ENCODE measurements around the gene TMEM201. TPM values are rescaled to one million over a fixed set of nuclear protein-coding genes. Genes with fewer than 3 reads are reported as not detected.

TMEM201 gene
- total RNA-seq, 2 experiments from 2014 or later = 7.5 to 21.9 TPM

DNA sequence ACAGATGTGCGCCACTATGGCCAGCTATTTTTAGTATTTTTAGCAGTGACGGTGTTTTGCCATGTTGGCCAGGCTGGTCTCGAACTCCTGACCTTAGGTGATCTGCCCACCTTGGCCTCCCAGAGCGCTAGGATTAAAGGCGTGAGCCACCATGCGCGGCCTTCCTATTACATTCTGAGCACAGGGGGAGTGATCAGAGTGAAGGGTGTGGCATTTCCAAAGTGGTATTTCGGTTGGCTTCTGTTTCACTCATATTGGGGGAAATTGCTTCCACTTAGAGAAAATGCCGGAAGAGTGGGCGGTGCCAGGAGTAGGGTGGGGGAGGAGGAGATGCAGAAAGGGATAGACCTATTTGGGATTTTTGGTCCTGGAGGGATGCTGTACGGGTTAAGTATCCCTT lies 67.1 kb downstream of the TMEM201 start:
- no peak for TF ChIP-seq EZH2phosphoT487 (IDR thresholded peaks at IDR 0.05; ENCODE audit: borderline replicate concordance, low read depth, low read length)
- TF ChIP-seq, protein P1, sequence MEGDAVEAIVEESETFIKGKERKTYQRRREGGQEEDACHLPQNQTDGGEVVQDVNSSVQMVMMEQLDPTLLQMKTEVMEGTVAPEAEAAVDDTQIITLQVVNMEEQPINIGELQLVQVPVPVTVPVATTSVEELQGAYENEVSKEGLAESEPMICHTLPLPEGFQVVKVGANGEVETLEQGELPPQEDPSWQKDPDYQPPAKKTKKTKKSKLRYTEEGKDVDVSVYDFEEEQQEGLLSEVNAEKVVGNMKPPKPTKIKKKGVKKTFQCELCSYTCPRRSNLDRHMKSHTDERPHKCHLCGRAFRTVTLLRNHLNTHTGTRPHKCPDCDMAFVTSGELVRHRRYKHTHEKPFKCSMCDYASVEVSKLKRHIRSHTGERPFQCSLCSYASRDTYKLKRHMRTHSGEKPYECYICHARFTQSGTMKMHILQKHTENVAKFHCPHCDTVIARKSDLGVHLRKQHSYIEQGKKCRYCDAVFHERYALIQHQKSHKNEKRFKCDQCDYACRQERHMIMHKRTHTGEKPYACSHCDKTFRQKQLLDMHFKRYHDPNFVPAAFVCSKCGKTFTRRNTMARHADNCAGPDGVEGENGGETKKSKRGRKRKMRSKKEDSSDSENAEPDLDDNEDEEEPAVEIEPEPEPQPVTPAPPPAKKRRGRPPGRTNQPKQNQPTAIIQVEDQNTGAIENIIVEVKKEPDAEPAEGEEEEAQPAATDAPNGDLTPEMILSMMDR (conservative IDR thresholded peaks at IDR 0.05; ENCODE audit: low read length) = no peak
- Histone ChIP-seq H3K27ac (ENCODE audit: low read depth, low read length, poor library complexity, severe bottlenecking) (no peak overlapping the region), H3K36me3 (ENCODE audit: insufficient read depth, low read length) (no peaks in the 10 kb centered on the region), H3K4me1 (ENCODE audit: insufficient read depth, low read length, poor library complexity, severe bottlenecking) (peaks cover 50% of the 10 kb centered on the region), H4K20me1 (ENCODE audit: insufficient read depth, low read length) (no peaks in the 10 kb centered on the region), H2AFZ (ENCODE audit: low read length) (no peak overlapping the region), H3K9me3 (ENCODE audit: low read length) (no peaks in the 10 kb centered on the region), H3K79me2 (ENCODE audit: insufficient read depth, low read depth, low read length) (no peaks in the 10 kb centered on the region), H3K4me2 (ENCODE audit: low read length) (no peak overlapping the region), H3K4me3 (ENCODE audit: low read depth, low read length, poor library complexity, severe bottlenecking) (no peak overlapping the region), H3K9me2 (ENCODE audit: insufficient read depth, low read length) (no peaks in the 10 kb centered on the region)
- POLR2A ChIA-PET = interaction anchor here (0.6 to 1.7 kb wide), 4 partner anchors 27 to 786 kb away, joined by 3 to 7 read pairs (median 6); no protein-coding TSS in a partner anchor
- no TSS peak for BruUV-seq (replicated peaks)
- intact Hi-C loops (cut with micrococcal nuclease; ENCODE audit: unreplicated experiment) = loop anchor here (2.0 kb wide), 2 partner anchors 31 to 61 kb away; no protein-coding TSS in a partner anchor
- no peak for DNase-seq (ENCODE audit: low spot score)
- CTCF ChIA-PET (ENCODE audit: unreplicated experiment) = no interaction called here

DNA sequence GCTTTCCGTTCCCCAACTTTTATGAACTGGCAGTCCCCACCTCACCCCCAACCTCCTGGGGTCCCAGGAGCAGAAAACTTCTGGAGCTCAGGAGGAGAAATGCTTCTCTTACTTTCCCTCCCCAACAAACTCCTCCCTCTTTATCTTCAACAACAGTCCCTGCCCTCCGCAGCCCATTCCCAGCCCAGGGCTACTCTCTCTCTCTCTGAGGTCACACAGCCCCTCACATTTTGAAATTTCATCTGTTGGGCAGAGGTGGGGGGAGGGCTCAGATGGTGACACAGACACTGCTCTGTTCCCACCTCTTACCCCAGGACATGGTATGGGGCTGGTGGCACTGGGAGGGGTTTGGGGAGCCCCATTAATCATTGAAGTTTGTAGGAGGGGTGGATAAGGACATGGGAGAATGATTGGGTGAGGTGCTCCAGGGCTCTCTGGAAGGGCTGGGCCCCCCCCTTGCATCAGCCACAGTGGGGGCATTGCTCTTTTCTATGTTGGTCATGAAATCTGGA lies 68.9 kb downstream of the TMEM201 start:
- H3K4me1 ChIP-seq (ENCODE audit: insufficient read depth, low read length, poor library complexity, severe bottlenecking) = peaks cover 36% of the 10 kb centered on the region
- POLR2A ChIA-PET = interaction anchor here (0.7 kb wide), 1 partner anchor 11 kb away, joined by 8 read pairs; no protein-coding TSS in a partner anchor
- no peaks in the 10 kb centered on the region for H3K79me2 ChIP-seq (ENCODE audit: insufficient read depth, low read depth, low read length)
- BruUV-seq (replicated peaks) = no TSS peak
- no peaks in the 10 kb centered on the region for H3K36me3 ChIP-seq (ENCODE audit: insufficient read depth, low read length)
- no peaks in the 10 kb centered on the region for H3K9me3 ChIP-seq (ENCODE audit: low read length)
- CTCF ChIA-PET (ENCODE audit: unreplicated experiment) = no interaction called here
- TF ChIP-seq, protein P1 (conservative IDR thresholded peaks at IDR 0.05; ENCODE audit: low read length) = no peak
- no peak for TF ChIP-seq EZH2phosphoT487 (IDR thresholded peaks at IDR 0.05; ENCODE audit: borderline replicate concordance, low read depth, low read length)
- no peak overlapping the region for H3K4me3 ChIP-seq (ENCODE audit: low read depth, low read length, poor library complexity, severe bottlenecking)
- no peaks in the 10 kb centered on the region for H4K20me1 ChIP-seq (ENCODE audit: insufficient read depth, low read length)
- no peak for DNase-seq (ENCODE audit: low spot score)
- H3K27ac ChIP-seq (ENCODE audit: low read depth, low read length, poor library complexity, severe bottlenecking) = no peak overlapping the region
- intact Hi-C loops (cut with micrococcal nuclease; ENCODE audit: unreplicated experiment) = no loop called here
- no peaks in the 10 kb centered on the region for H3K9me2 ChIP-seq (ENCODE audit: insufficient read depth, low read length)
- H2AFZ ChIP-seq (ENCODE audit: low read length) = no peak overlapping the region
- H3K4me2 ChIP-seq (ENCODE audit: low read length) = no peak overlapping the region

GRCh38 chr1:9658199-9658598 lies 69.5 kb downstream of the TMEM201 start:
- no TSS peak for BruUV-seq (replicated peaks)
- no peak overlapping the region for H3K4me3 ChIP-seq (ENCODE audit: low read depth, low read length, poor library complexity, severe bottlenecking)
- intact Hi-C loops (cut with micrococcal nuclease; ENCODE audit: unreplicated experiment) = no loop called here
- no peak overlapping the region for H3K4me2 ChIP-seq (ENCODE audit: low read length)
- no peak for TF ChIP-seq EZH2phosphoT487 (IDR thresholded peaks at IDR 0.05; ENCODE audit: borderline replicate concordance, low read depth, low read length)
- TF ChIP-seq, protein P1 (conservative IDR thresholded peaks at IDR 0.05; ENCODE audit: low read length) = no peak
- H4K20me1 ChIP-seq (ENCODE audit: insufficient read depth, low read length) = no peaks in the 10 kb centered on the region
- ChIA-PET POLR2A (interaction anchor here (0.7 kb wide), 1 partner anchor 10 kb away, joined by 8 read pairs; no protein-coding TSS in a partner anchor), CTCF (ENCODE audit: unreplicated experiment) (no interaction called here)
- H3K36me3 ChIP-seq (ENCODE audit: insufficient read depth, low read length) = no peaks in the 10 kb centered on the region
- no peaks in the 10 kb centered on the region for H3K79me2 ChIP-seq (ENCODE audit: insufficient read depth, low read depth, low read length)
- H3K27ac ChIP-seq (ENCODE audit: low read depth, low read length, poor library complexity, severe bottlenecking) = no peak overlapping the region
- no peaks in the 10 kb centered on the region for H3K9me3 ChIP-seq (ENCODE audit: low read length)
- H3K4me1 ChIP-seq (ENCODE audit: insufficient read depth, low read length, poor library complexity, severe bottlenecking) = peaks cover 30% of the 10 kb centered on the region
- no peaks in the 10 kb centered on the region for H3K9me2 ChIP-seq (ENCODE audit: insufficient read depth, low read length)
- DNase-seq (ENCODE audit: low spot score) = no peak
- H2AFZ ChIP-seq (ENCODE audit: low read length) = no peak overlapping the region

Data from OCI-LY7 (cell line).